ENCODE measurements around the gene LDLRAD4. TPM values are rescaled to one million over a fixed set of nuclear protein-coding genes. Genes with fewer than 3 reads are reported as not detected.
A peak's percentile ranks its signal among the peaks of the same experiment; 100 is the strongest.

The LDLRAD4 gene
- polyA plus RNA-seq, 4 donors, result 10.5 to 11.6 (median 11.5) TPM

GRCh38 chr18:13629841-13630715 lies 411.5 kb downstream of the LDLRAD4 start:
- peak in 2 of 4 donors; percentile 59 to 65 for DNase-seq (ENCODE audit: low read depth in 4 of 4, low spot score in 3 of 4)

GRCh38 chr18:13630716-13631268 lies 412.2 kb downstream of the LDLRAD4 start:
- DNase-seq (ENCODE audit: low read depth in 4 of 4, low spot score in 3 of 4), result no peak

- no peak for DNase-seq (ENCODE audit: low read depth in 4 of 4, low spot score in 3 of 4)
Observed at GRCh38 chr18:13633700-13634099, 415.1 kb downstream of the LDLRAD4 start.

- no peak for DNase-seq (ENCODE audit: low read depth in 4 of 4, low spot score in 3 of 4)
Observed at GRCh38 chr18:13635046-13635445, 416.5 kb downstream of the LDLRAD4 start.

- DNase-seq (ENCODE audit: low read depth in 4 of 4, low spot score in 3 of 4), result no peak
Observed at GRCh38 chr18:13638719-13639595, 420.4 kb downstream of the LDLRAD4 start.

- DNase-seq (ENCODE audit: low read depth in 4 of 4, low spot score in 3 of 4), result no peak
Observed at GRCh38 chr18:13640266-13640860, 421.8 kb downstream of the LDLRAD4 start.

- peak in 2 of 4 donors; percentile 52 to 59 for DNase-seq (ENCODE audit: low read depth in 4 of 4, low spot score in 3 of 4)
Observed at GRCh38 chr18:13641551-13642439, 423.2 kb downstream of the LDLRAD4 start.

GRCh38 chr18:13642440-13642827 lies 423.9 kb downstream of the LDLRAD4 start:
- no peak for DNase-seq (ENCODE audit: low read depth in 4 of 4, low spot score in 3 of 4)

- no peak for DNase-seq (ENCODE audit: low read depth in 4 of 4, low spot score in 3 of 4)
Observed at GRCh38 chr18:13643261-13643751, 424.7 kb downstream of the LDLRAD4 start.

GRCh38 chr18:13645093-13645492 lies 426.5 kb downstream of the LDLRAD4 start:
- DNase-seq (ENCODE audit: low read depth in 4 of 4, low spot score in 3 of 4), result no peak

GRCh38 chr18:13646633-13647032 lies 428.1 kb downstream of the LDLRAD4 start:
- DNase-seq (ENCODE audit: low read depth in 4 of 4, low spot score in 3 of 4), result no peak

GRCh38 chr18:13647761-13648160 lies 429.2 kb downstream of the LDLRAD4 start:
- DNase-seq (ENCODE audit: low read depth in 4 of 4, low spot score in 3 of 4), result no peak

- no peak for DNase-seq (ENCODE audit: low read depth in 4 of 4, low spot score in 3 of 4)
Observed at GRCh38 chr18:13649397-13650390, 431.1 kb downstream of the LDLRAD4 start.

- no peak for DNase-seq (ENCODE audit: low read depth in 4 of 4, low spot score in 3 of 4)
Observed at GRCh38 chr18:13653746-13654433, 435.3 kb downstream of the LDLRAD4 start.

- DNase-seq (ENCODE audit: low read depth in 4 of 4, low spot score in 3 of 4), result no peak
Observed at GRCh38 chr18:13657974-13658373, 439.4 kb downstream of the LDLRAD4 start.

GRCh38 chr18:13658436-13659204 lies 440.1 kb downstream of the LDLRAD4 start:
- no peak for DNase-seq (ENCODE audit: low read depth in 4 of 4, low spot score in 3 of 4)

- DNase-seq (ENCODE audit: low read depth in 4 of 4, low spot score in 3 of 4), result no peak
Observed at GRCh38 chr18:13660510-13660909, 441.9 kb downstream of the LDLRAD4 start.

Data from right renal pelvis (tissue), 4 donors.